Effector CD8-positive, alpha-beta T cell (primary cell): ENCODE measurements around the gene ANKLE2.
"Not testable (repeated sequence)": the region's sequence is repeated elsewhere in the genome, so short reads cannot be mapped to it uniquely, and the experiment has no call there.

Experiments used
- DNase-seq: peaks from one replicate; lab custom pipeline; 2025; lab: John Stamatoyannopoulos, UW

Gene ANKLE2

GRCh38 chr12:132777614-132778013 lies 16.0 kb upstream of the ANKLE2 start:
- no peak for DNase-seq

DNA sequence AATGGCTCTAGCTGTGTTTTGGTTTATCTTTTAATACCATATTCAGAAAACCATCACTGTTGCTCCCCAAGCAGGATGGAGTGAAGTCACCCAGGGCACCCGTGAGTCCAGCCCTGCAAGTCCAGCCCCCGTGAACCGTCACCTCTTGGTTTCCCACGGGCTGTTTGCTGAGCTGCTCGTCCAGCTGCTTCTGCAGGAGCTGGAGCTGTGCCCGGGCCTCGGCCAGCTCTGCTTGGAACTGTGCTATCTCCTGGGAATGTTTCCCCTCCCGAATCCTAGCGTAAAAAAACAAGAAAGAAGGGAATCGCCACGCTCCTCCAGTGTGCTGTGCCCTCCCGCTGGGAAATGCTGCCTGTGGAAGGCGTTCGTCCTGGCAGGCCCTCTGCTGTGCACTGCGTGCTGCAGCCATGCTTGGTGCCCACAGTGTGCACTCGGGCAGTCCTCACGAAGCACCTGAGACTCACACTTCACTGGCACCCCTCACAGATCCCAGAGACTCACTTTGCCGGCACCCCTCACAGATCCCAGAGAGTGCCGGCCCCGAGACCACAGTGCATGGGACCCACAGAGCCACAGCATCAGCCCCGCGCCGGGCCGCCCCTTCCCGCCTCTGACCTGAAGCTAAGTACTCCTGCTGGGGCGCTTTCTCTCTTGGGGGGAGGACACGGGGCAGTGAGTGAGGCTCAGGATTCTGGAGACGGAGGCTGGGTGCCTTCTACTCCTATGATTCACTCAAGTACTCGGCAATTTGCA lies 15.4 kb upstream of the ANKLE2 start:
- DNase-seq = no peak

DNA sequence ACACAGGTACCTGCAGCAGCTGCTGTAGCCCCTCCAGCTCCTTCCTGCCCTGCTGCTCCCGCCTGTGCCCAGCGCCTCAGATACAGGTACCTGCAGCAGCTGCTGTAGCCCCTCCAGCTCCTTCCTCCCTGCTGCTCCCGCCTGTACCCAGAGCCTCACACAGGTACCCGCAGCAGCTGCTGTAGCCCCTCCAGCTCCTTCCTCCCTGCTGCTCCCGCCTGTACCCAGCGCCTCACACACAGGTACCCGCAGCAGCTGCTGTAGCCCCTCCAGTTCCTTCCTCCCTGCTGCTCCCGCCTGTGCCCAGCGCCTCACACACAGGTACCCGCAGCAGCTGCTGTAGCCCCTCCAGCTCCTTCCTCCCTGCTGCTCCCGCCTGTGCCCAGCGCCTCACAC lies 14.6 kb upstream of the ANKLE2 start:
- not testable (repeated sequence) for DNase-seq

GRCh38 chr12:132775502-132776229 lies 14.0 kb upstream of the ANKLE2 start:
- no peak for DNase-seq

- no peak for DNase-seq
Measured at GRCh38 chr12:132774646-132775275, 13.1 kb upstream of the ANKLE2 start.

GRCh38 chr12:132774159-132774558 lies 12.5 kb upstream of the ANKLE2 start:
- no peak for DNase-seq

DNA sequence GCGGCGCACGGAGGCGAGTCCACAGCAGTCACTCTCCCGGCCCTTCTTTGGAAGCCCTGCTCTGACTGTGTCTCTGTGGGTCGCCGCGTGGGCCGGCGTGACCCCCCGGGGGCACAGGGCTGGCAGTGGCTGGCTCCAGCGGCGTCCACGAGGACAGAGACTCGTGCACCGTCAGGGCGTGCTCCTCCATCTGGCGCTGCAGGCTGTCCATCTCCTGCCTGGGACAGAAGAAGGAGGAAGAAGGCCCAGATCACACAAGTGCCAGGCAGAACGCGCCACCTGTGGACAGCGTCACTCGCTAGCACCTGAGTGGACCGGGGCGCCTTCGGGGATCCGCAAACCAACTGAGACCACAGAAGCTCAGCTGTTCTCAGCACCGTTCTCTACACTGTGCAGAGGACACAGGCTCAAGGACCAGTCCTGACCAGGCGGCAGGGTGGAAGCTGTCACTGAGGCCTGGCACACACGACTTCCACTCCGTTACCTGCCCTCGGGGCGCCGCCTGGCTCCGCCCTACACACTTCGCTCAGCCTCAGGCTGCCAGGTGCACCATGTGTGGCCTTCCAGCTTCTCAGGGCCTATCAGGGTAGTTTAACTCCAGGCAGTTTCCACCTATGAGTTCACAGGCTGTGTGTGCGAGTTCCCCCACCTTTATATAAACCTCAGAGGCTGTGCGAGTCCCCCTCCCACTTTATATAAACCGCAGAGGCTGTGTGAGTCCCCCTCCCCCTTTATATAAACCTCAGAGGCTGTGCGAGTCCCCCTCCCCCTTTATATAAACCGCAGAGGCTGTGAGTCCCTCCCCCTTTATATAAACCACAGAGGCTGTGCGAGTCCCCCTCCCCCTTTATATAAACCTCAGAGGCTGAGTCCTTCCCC lies 11.7 kb upstream of the ANKLE2 start:
- no peak for DNase-seq

DNA sequence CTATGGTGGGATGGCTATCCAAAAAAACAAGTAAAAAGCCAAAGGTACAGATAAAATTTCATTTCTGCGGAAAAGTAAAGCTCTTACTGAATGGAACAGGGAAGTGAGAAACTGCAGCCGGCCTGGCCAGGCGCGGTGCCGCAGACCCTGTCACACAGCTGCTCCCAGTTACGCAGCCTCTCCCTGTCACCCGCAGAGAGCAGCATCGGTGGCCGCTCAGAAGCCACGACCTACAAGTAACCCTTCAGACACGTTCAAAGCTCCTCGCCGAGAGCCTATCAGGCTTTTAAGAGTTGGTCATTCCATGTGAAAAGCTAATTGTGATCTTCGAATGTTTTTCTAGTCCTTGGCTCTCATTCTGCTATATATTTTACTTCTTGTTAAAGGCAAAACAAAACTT lies 11.0 kb upstream of the ANKLE2 start:
- no peak for DNase-seq

GRCh38 chr12:132771126-132771838 lies 9.7 kb upstream of the ANKLE2 start:
- peak; percentile 33 for DNase-seq

- no peak for DNase-seq
Measured at GRCh38 chr12:132766380-132767085, 4.9 kb upstream of the ANKLE2 start.

DNA sequence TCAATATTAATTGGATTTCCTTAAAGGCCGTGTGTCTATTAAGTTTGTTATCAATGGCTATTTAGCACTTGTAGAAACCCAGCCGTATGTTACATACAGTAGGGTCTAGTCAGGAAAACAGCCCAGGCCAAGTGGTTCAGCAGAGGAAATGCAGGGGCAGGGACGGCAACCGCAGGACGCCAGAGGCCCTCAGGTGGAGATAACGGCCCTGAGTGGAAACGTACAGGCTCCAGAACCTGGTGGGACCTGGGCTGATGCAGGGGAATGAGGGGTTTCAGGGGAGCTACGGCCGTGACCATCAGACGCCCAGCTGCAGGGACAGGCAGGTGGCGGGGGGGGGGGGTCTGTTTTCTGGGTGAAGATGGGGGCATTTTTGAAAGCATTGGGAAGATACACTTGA lies 3.7 kb upstream of the ANKLE2 start:
- no peak for DNase-seq

DNA sequence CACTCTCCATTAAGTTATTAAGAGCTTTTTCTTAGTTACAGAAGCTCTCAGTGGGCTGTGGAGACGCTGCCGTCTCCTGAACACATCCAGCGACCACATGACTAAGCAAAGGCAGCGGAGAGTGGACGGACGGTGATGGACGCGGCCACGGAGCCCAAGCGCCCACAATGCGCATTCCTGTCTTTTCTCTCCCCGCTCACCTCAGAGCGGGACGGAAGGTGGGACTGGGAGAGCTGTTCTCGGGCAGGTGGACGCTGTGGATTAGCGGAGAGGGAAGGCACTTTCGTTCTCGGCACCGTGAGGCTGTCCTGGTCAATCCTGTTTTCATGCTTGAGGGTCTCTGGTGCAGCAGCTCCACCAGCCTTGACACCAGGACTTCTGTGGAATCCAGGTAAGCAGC lies 2.6 kb upstream of the ANKLE2 start:
- no peak for DNase-seq

DNA sequence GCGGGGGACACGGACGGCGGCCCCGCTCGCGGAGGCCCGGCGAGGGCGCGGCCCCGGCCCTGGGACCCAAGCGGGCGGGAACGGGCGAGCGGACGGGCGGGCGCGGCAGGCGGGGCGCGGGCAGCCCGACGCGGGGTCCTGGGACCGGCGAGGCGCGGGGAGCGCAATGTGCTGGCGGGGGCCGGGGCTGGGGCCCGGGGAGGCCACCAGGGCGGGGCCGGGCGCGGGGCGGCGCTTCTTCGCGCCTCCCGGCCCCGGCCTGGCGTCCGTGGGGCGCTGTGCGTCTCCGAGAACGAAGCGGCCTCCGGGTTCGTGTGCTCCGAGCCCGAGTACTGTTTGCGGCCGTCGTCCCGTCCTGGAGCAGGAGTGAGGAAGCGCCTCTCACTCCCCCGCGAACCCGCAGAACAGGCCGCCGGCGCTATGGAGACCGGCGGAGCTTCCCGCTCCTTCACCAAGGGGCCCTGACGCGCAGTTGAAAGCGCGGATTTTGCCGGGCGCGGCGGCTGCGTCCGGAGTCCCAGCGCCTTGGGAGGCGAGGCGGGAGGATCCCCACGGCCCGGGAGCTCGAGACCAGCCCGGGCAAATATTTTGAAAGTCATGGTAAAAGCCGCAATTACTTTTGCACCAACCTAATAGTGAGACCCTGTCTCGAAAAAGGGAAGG lies 420 bp upstream of the ANKLE2 start:
- DNase-seq = peak; percentile 67

GRCh38 chr12:132759359-132759758 lies 2.3 kb downstream of the ANKLE2 start:
- DNase-seq = no peak

DNA sequence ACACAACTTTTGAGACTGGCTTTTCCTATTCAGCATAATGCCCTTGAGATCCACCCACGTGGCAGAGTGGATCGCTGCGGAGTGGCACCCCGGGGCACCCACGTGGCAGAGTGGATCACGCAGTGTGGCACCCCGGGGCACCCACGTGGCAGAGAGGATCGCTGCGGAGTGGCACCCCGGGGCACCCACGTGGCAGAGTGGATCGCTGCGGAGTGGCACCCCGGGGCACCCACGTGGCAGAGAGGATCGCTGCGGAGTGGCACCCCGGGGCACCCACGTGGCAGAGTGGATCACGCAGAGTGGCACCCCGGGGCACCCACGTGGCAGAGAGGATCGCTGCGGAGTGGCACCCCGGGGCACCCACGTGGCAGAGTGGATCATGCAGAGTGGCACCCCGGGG lies 2.8 kb downstream of the ANKLE2 start:
- not testable (repeated sequence) for DNase-seq

DNA sequence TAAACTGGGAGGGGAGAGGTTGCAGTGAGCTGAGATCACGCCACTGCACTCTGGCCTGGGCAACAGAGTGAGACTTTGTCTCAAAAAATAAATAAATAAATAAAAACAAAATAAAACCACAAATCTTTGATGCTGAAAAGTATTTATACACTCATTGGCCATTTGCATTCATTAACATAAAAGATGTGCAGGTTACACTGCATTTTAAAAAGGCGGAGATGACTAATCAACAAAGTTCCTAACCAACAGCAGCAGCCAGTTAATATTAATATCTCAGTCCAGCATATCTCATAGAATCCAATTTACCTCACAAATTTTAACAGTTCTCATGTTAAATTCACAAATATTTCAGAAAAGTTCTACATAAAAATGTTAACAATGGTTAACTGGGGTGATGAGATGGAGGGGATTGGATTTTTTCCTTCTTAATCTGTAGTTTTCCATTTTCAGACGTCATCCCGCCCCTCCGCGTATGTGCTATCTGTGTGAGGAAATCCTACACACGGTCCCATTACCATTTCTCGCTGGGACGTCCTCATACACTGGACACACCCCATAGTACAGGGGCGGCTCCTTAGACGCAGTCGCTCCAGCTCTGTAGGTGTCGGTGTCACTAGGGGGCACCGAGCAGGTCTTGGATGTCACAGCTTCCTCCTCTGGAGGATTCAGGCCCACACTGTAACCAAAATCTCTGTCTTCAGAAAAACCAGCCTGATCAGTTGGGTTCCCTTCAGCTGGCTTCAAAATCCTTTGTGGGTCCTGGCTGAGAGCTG lies 7.3 kb downstream of the ANKLE2 start:
- DNase-seq = no peak

- not testable (repeated sequence) for DNase-seq
Measured at GRCh38 chr12:132753670-132754069, 8.0 kb downstream of the ANKLE2 start.

- no peak for DNase-seq
Measured at GRCh38 chr12:132748319-132748718, 13.3 kb downstream of the ANKLE2 start.

DNA sequence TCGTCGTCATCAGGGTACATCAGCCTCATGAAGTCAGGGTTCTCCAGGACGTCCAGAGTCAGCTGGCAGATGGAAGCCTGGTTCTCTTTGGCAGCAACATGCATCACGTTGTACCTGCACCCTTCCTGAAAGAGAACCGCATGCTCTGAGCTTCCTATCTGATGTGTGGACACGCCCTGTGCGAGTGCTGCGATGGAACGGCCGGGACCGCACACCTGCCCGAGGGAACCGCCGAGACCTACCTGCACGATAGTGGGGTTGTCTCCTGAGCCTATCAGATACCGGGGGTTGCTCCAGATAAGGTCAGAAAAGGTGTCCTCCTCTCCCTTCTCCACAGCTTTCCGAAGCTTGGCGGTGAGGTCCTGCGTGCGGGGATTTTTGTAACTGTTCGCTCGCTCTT lies 13.7 kb downstream of the ANKLE2 start:
- DNase-seq = no peak
